GM12892 (cell line): ENCODE measurements around the gene SLC30A7.

ENCODE experiments used
- POLR2A ChIP-seq: IDR thresholded peaks from 2 replicates; pipeline ENCODE4 v1.6.1; 2011; ENCODE audit warnings: low read depth, low read length, control low read depth
- TAF1 ChIP-seq: IDR thresholded peaks from 2 replicates; pipeline ENCODE4 v1.6.1; 2011; ENCODE audit warnings: low read depth, mild to moderate bottlenecking, control low read depth, low read length, borderline replicate concordance

- no peak for TF ChIP-seq POLR2A
- TF ChIP-seq TAF1, result no peak
Observed at GRCh38 chr1:101028466-101028865, 132.6 kb downstream of the SLC30A7 start.
